ENCODE measurements around the gene GRPEL2.

GRPEL2 gene

DNA sequence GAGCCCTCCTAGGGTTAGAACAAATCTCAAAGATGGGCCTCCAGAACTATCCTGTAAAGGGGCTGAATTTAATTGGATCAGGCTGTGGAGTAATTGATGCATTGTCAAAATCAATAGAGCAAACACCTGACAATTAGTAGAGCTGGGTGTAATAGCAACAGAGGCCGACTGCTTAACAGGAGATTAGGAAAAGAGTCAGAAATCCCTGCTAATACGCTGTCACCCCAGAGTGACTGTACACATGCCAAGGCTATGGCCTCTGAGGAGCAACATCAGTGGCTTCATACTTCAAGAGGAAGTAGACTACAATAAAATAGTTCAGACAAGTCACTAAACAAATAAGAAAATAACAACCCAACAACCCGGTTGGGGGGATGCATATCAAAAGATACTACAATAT, 18.7 kb upstream of the GRPEL2 start:
- TF ChIP-seq, protein P1, sequence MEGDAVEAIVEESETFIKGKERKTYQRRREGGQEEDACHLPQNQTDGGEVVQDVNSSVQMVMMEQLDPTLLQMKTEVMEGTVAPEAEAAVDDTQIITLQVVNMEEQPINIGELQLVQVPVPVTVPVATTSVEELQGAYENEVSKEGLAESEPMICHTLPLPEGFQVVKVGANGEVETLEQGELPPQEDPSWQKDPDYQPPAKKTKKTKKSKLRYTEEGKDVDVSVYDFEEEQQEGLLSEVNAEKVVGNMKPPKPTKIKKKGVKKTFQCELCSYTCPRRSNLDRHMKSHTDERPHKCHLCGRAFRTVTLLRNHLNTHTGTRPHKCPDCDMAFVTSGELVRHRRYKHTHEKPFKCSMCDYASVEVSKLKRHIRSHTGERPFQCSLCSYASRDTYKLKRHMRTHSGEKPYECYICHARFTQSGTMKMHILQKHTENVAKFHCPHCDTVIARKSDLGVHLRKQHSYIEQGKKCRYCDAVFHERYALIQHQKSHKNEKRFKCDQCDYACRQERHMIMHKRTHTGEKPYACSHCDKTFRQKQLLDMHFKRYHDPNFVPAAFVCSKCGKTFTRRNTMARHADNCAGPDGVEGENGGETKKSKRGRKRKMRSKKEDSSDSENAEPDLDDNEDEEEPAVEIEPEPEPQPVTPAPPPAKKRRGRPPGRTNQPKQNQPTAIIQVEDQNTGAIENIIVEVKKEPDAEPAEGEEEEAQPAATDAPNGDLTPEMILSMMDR (IDR thresholded peaks at IDR 0.05; ENCODE audit: low read depth, low read length, missing control alignments) = no peak
- no peaks in the 10 kb centered on the region for H3K36me3 ChIP-seq (replicated peaks)
- in situ Hi-C loops (cut with HindIII; ENCODE audit: low pct_ligation_motif_present, low sequenced_read_pairs) = no loop called here
- no peak overlapping the region for H3K27ac ChIP-seq
- no peak overlapping the region for H3K4me3 ChIP-seq (ENCODE audit: low read depth, low read length)
- no peaks in the 10 kb centered on the region for H3K27me3 ChIP-seq (replicated peaks)
- DNase-seq = no peak

DNA sequence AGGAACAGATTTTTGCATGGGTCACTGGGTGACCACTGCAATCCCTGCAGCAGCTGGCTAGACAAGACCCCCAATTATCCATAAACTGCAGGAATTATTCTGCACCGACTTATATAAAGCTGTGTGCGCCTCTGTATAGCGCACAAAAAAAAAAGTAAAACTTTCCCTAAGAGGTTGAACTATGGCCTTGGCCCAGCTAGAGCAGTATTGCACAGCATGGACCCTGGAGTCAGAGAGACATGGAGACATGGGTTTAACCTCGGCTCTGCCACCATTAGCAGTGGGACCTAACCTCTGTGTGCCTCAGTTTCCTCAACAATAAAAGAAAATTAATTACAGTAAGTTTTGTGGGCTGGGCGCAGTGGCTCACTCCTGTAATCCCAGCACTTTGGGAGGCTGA, 17.1 kb upstream of the GRPEL2 start:
- no peaks in the 10 kb centered on the region for H3K36me3 ChIP-seq (replicated peaks)
- in situ Hi-C loops (cut with HindIII; ENCODE audit: low pct_ligation_motif_present, low sequenced_read_pairs) = no loop called here
- H3K27ac ChIP-seq = no peak overlapping the region
- no peak overlapping the region for H3K4me3 ChIP-seq (ENCODE audit: low read depth, low read length)
- TF ChIP-seq, protein P1 (IDR thresholded peaks at IDR 0.05; ENCODE audit: low read depth, low read length, missing control alignments) = no peak
- DNase-seq = no peak
- no peaks in the 10 kb centered on the region for H3K27me3 ChIP-seq (replicated peaks)

DNA sequence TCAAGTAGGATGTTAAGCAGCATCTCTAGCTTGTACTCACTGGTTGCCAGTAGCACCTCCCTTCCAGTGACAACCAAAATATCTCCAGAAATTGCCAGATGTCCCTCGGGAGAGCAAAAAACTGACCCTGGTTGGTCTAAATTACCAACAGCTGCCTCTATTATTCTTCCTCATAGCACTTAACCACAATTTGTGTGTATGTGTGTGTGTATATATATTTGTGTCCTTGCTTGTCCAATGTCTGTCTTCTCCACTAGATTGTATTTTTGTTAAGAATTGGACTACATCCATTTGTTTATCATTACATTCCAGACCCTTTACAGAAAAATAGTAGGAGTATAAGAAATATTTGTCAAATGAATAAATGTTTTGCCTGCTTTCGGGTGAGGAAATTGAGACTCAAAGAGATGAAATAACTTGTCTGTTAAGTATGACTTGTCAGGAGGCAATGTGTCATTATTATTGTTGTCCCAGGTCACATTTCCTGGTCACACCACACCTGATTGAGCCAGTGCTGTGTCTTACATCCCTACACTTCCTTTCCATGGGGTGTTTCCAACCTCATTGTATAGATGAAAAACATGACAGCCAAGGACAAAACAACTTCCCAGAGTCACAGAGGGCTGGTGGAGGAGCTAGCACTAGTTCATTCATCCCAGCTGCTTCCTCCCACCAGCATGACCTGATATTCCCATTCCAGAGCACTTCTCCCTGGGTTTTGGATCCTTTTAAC, 11.4 kb upstream of the GRPEL2 start:
- H3K27ac ChIP-seq = no peak overlapping the region

DNA sequence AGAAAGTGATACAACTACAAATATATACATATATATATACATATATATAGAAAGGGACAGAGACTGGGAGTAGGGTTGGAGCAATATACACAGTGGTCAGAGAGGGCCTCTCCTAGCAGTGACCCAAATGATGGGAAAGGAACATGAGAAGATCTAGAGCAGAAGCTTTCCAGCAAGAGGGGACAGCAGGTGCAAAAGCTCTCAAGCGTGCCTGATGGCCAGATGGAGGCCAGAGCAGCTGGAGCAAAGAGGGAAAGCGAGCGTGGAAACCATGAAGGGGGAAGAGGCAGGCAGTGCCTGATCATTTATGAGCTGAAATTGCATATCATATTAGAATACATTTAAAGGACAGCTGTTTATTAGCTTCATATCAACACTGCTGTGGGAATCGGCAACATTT, 7.6 kb upstream of the GRPEL2 start:
- H3K27me3 ChIP-seq (replicated peaks) = no peaks in the 10 kb centered on the region
- no peak overlapping the region for H3K4me3 ChIP-seq (ENCODE audit: low read depth, low read length)
- no peak overlapping the region for H3K27ac ChIP-seq
- in situ Hi-C loops (cut with HindIII; ENCODE audit: low pct_ligation_motif_present, low sequenced_read_pairs) = no loop called here
- no peak for DNase-seq
- TF ChIP-seq, protein P1 (IDR thresholded peaks at IDR 0.05; ENCODE audit: low read depth, low read length, missing control alignments) = no peak
- H3K36me3 ChIP-seq (replicated peaks) = no peaks in the 10 kb centered on the region

More for the DNA sequence above, 11.4 kb upstream of the GRPEL2 start:
- DNase-seq = no peak
- Histone ChIP-seq H3K36me3 (replicated peaks) (no peaks in the 10 kb centered on the region), H3K27me3 (replicated peaks) (no peaks in the 10 kb centered on the region), H3K4me3 (ENCODE audit: low read depth, low read length) (no peak overlapping the region)
- TF ChIP-seq, protein P1 (IDR thresholded peaks at IDR 0.05; ENCODE audit: low read depth, low read length, missing control alignments) = no peak
- in situ Hi-C loops (cut with HindIII; ENCODE audit: low pct_ligation_motif_present, low sequenced_read_pairs) = no loop called here

DNA sequence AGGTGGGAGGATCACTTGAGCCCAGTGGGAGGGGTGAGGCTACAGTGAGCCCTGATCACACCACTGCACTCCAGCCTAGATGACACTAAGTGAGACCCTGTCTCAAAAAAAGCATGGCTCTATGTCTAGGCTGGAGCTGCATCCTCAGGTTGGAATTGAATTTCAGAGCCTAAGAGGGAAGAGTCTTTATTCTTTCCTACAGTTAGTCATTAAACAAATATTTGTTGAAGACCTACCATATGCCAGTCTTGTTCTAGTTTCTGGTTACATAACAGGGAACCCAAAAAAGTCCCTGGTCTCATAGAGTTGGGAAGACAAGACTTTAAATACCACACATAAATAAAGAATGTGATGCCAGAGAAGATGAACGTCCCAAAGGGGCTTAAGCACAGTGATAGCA, 6.9 kb upstream of the GRPEL2 start:
- H3K36me3 ChIP-seq (replicated peaks) = no peaks in the 10 kb centered on the region
- in situ Hi-C loops (cut with HindIII; ENCODE audit: low pct_ligation_motif_present, low sequenced_read_pairs) = no loop called here
- no peaks in the 10 kb centered on the region for H3K27me3 ChIP-seq (replicated peaks)
- TF ChIP-seq, protein P1 (IDR thresholded peaks at IDR 0.05; ENCODE audit: low read depth, low read length, missing control alignments) = no peak
- DNase-seq = no peak
- no peak overlapping the region for H3K27ac ChIP-seq
- H3K4me3 ChIP-seq (ENCODE audit: low read depth, low read length) = no peak overlapping the region

DNA sequence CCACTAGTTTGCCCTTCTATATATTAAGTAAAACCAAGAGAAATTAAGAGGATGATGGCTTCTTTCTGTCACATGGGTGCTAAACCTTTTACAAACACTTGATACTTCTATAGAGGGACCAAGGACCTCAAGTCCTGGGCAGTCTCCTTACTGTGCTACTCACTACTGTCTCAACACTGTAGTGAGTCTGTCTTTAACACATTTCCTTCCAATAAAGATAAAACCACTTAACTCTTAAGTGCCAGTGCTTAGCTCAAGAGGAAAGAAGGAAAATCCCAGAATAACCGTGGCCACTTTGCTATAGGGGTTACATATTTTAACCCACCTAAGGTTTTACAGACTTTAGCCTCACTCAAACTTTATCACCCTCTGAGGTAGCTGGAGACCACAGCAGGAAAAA, 4.4 kb upstream of the GRPEL2 start:
- TF ChIP-seq, protein P1 (IDR thresholded peaks at IDR 0.05; ENCODE audit: low read depth, low read length, missing control alignments) = no peak
- in situ Hi-C loops (cut with HindIII; ENCODE audit: low pct_ligation_motif_present, low sequenced_read_pairs) = no loop called here
- H3K27ac ChIP-seq = no peak overlapping the region
- H3K36me3 ChIP-seq (replicated peaks) = no peaks in the 10 kb centered on the region
- no peak overlapping the region for H3K4me3 ChIP-seq (ENCODE audit: low read depth, low read length)
- DNase-seq = no peak
- no peaks in the 10 kb centered on the region for H3K27me3 ChIP-seq (replicated peaks)

Data from brain microvascular endothelial cell (primary cell).